Endodermal cell (in vitro differentiated cells): Measurements from ENCODE around the gene NDUFB7. TPM values are rescaled to one million over a fixed set of nuclear protein-coding genes. Genes with fewer than 3 reads are reported as not detected.

Experiments used
- DNase-seq: peaks from one replicate; pipeline ENCODE4 v3.0.0-alpha.2; 2017
- H3K27ac ChIP-seq: 2 replicates; pipeline ENCODE4 v1.5.1; 2013; ENCODE audit warnings: mild to moderate bottlenecking, low read depth, low read length, moderate library complexity
- H3K27me3 ChIP-seq: 2 replicates; pipeline ENCODE4 v1.6.1; 2013; ENCODE audit warnings: mild to moderate bottlenecking, low read length, moderate library complexity; ENCODE audit not compliant: insufficient read depth, control insufficient read depth, poor library complexity, severe bottlenecking
- H3K36me3 ChIP-seq: 2 replicates; pipeline ENCODE4 v1.7.0; 2013; ENCODE audit warnings: mild to moderate bottlenecking, low read length, moderate library complexity; ENCODE audit not compliant: control insufficient read depth, insufficient read depth
- H3K4me1 ChIP-seq: one replicate; pipeline ENCODE4 v1.7.0; 2013; ENCODE audit warnings: low read length; ENCODE audit not compliant: control insufficient read depth, insufficient read depth
- H3K4me3 ChIP-seq: 2 replicates; pipeline ENCODE4 v1.5.1; 2013; ENCODE audit warnings: mild to moderate bottlenecking, low read length, moderate library complexity
- H3K9ac ChIP-seq: 2 replicates; pipeline ENCODE4 v1.6.1; 2013; ENCODE audit warnings: mild to moderate bottlenecking, low read length, moderate library complexity; ENCODE audit not compliant: poor library complexity, severe bottlenecking; ENCODE audit errors: extremely low read depth
- H3K9me3 ChIP-seq: 2 replicates; pipeline ENCODE4 v1.6.1; 2013; ENCODE audit warnings: mild to moderate bottlenecking, low read length, moderate library complexity; ENCODE audit not compliant: control insufficient read depth
- H3K27ac Mint-ChIP-seq: 2 replicates; pipeline ENCODE4 v1.8.0; 2020; ENCODE audit warnings: mixed read lengths
- H3K27me3 Mint-ChIP-seq: 2 replicates; pipeline ENCODE4 v1.8.0; 2021; ENCODE audit warnings: mild to moderate bottlenecking, mixed read lengths; ENCODE audit not compliant: insufficient read depth
- H3K36me3 Mint-ChIP-seq: 2 replicates; pipeline ENCODE4 v1.8.0; 2020; ENCODE audit warnings: low read depth, mixed read lengths
- H3K4me1 Mint-ChIP-seq: 2 replicates; pipeline ENCODE4 v1.8.0; 2020; ENCODE audit warnings: mixed read lengths
- H3K4me3 Mint-ChIP-seq: 2 replicates; pipeline ENCODE4 v1.8.0; 2020; ENCODE audit warnings: mild to moderate bottlenecking, moderate library complexity, mixed read lengths
- H3K9me3 Mint-ChIP-seq: 2 replicates; pipeline ENCODE4 v1.8.0; 2020; ENCODE audit warnings: mild to moderate bottlenecking, mixed read lengths
- WGBS, 2 experiments: methylation state at CpG; one replicate each; pipeline versions ENCODE4 v1.1.5 to v1.1.7; 2013; ENCODE audit warnings: missing lambda C conversion rate in 2 of 2, mixed read lengths in 1 of 2; ENCODE audit not compliant: insufficient coverage in 1 of 2, insufficient read length in 1 of 2; 5-methylcytosine and 5-hydroxymethylcytosine counted together
- total RNA-seq, 2 donors: library from RNA; stranded (reverse); fragmentation: NEBNext Ultra II Directional in 1 of 2; extraction: Animal tissue kit (Norgen Biotek cat#: 25700) in 1 of 2; gene quantifications; 2 replicates in 1 of 2; 3 replicates in 1 of 2; pipeline ENCODE4 v1.2.1, GENCODE V29; 2021
- TF ChIP-seq, protein P1 (sequence below): fragments of 200-600 bp; sonication (generic); conservative IDR thresholded peaks from 2 replicates; pipeline ENCODE4 v1.5.0; 2021; ENCODE audit warnings: antibody characterized with exemption, mild to moderate bottlenecking

NDUFB7 gene
- total RNA-seq, 2 donors from 2014 or later, result 127 to 141 TPM

DNA sequence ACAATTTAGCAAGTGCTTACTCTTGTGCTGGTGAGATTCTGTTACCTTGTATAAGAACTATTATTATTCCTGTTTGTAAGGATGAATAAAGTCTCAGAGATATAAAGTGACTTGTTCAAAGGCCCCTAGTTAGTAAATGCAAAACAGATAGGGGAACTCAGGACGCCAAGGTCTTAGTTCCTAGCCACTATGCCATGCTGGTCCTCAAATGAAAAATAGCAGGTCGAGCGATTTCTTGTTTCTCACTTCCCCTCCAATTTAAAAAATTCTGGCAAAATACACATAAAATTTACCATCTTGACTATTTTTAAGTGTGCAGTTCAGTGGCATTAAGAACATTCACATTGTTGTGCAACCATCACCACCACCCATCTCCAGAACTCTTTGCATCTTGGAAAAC is 41.4 kb downstream of the NDUFB7 start:
- no peaks in the 10 kb centered on the region for H3K4me1 ChIP-seq
- Mint-ChIP-seq H3K27me3 (no peaks in the 10 kb centered on the region), H3K9me3 (no peaks in the 10 kb centered on the region), H3K36me3 (peaks cover 8% of the 10 kb centered on the region), H3K27ac (no peak overlapping the region), H3K4me3 (peak overlapping the region; percentile 89), H3K4me1 (peaks cover 5% of the 10 kb centered on the region)
- H3K36me3 ChIP-seq, result no peaks in the 10 kb centered on the region
- no peak for DNase-seq
- H3K9me3 ChIP-seq, result no peaks in the 10 kb centered on the region
- H3K27ac ChIP-seq, result no peak overlapping the region
- peak overlapping the region; percentile 79 for H3K9ac ChIP-seq
- TF ChIP-seq, protein P1, sequence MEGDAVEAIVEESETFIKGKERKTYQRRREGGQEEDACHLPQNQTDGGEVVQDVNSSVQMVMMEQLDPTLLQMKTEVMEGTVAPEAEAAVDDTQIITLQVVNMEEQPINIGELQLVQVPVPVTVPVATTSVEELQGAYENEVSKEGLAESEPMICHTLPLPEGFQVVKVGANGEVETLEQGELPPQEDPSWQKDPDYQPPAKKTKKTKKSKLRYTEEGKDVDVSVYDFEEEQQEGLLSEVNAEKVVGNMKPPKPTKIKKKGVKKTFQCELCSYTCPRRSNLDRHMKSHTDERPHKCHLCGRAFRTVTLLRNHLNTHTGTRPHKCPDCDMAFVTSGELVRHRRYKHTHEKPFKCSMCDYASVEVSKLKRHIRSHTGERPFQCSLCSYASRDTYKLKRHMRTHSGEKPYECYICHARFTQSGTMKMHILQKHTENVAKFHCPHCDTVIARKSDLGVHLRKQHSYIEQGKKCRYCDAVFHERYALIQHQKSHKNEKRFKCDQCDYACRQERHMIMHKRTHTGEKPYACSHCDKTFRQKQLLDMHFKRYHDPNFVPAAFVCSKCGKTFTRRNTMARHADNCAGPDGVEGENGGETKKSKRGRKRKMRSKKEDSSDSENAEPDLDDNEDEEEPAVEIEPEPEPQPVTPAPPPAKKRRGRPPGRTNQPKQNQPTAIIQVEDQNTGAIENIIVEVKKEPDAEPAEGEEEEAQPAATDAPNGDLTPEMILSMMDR, result no peak
- H3K4me3 ChIP-seq, result peak overlapping the region; percentile 81
- no peaks in the 10 kb centered on the region for H3K27me3 ChIP-seq
- WGBS, 2 experiments, result 75 to 100% methylated on average over 2 to 3 of the region's 3 CpGs

DNA sequence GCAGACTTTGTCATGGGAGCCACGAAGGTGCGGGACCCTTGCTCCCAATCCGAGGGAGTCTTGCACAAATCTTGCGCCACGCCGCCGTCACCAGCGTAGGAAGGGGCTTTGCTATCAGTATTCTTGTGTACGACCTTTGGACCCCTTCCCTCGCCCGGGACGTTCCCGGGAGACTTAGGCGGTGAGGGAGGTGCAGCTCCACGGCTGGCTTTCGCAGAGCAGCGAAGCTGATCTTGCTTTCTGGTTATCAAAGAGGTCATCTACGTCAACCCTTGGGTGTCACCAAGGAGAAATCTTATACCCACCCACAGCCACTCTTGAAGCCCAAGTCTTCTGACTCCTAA is 41.9 kb downstream of the NDUFB7 start:
- Mint-ChIP-seq H3K27me3 (no peaks in the 10 kb centered on the region), H3K4me3 (peak overlapping the region; percentile 89), H3K27ac (peak overlapping the region; percentile 98), H3K4me1 (peaks cover 5% of the 10 kb centered on the region), H3K9me3 (no peaks in the 10 kb centered on the region), H3K36me3 (peaks cover 8% of the 10 kb centered on the region)
- no peaks in the 10 kb centered on the region for H3K27me3 ChIP-seq
- peak overlapping the region; percentile 79 for H3K9ac ChIP-seq
- H3K36me3 ChIP-seq, result no peaks in the 10 kb centered on the region
- peak overlapping the region; percentile 27 for H3K27ac ChIP-seq
- no peak for DNase-seq
- H3K9me3 ChIP-seq, result no peaks in the 10 kb centered on the region
- 0 to 2% methylated on average over 9 to 18 of the region's 18 CpGs for WGBS, 2 experiments
- H3K4me1 ChIP-seq, result no peaks in the 10 kb centered on the region
- peak overlapping the region; percentile 81 for H3K4me3 ChIP-seq
- TF ChIP-seq, protein P1, result no peak

DNA sequence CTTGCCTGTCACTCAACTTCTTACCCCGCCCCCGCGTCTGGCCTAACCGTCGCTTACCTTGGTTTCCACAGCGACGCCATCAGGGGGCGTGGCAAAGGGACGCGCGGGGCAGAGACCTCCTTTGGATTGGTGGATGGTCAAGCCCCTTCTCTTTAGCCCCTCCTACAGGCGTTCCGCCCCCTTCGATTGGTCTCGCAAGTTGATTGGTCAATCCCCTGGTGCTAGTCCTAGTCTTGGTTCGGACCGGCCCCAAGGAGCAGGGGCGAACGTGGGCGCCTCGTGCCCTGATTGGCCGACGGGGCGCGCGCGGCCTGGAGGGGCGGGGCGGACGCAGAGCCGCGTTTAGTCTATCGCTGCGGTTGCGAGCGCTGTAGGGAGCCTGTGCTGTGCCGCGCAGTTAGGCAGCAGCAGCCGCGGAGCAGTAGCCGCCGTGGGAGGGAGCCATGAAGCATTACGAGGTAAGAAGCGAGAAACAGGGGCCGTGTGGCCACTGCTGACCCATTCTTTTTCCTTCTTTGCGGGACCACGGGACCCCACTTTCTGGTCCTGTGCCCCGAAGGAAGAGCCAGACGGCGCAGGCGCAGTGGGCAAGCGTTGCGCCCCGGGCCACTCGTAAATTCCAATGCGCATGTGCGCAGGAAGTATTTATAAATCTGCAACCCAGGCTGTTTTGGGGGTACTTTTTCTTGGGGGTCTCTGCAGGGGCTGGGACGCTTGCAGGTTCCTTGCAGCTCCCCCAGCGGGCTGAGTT is 42.4 kb downstream of the NDUFB7 start, which contains the start of gene TECR:
Gene TECR, plus strand, starts transcription at position 341 of the 751 bp plus-strand sequence. Its CDS starts 103 bp downstream, at position 444.
- 0 to 1% methylated on average over 27 to 59 of the region's 59 CpGs for WGBS, 2 experiments

More for the DNA sequence above, 42.4 kb downstream of the NDUFB7 start, which contains the start of gene TECR:
- Mint-ChIP-seq H3K36me3 (peaks cover 8% of the 10 kb centered on the region), H3K27me3 (no peaks in the 10 kb centered on the region), H3K27ac (peak within 1 kb of the TSS; percentile 98), H3K9me3 (no peaks in the 10 kb centered on the region), H3K4me3 (peak within 1 kb of the TSS; percentile 89), H3K4me1 (peaks cover 5% of the 10 kb centered on the region)
- Histone ChIP-seq H3K9me3 (no peaks in the 10 kb centered on the region), H3K27me3 (no peaks in the 10 kb centered on the region), H3K4me3 (peak within 1 kb of the TSS; percentile 82), H3K27ac (peak within 1 kb of the TSS; percentile 27), H3K36me3 (no peaks in the 10 kb centered on the region), H3K9ac (peak within 1 kb of the TSS; percentile 79), H3K4me1 (no peaks in the 10 kb centered on the region)
- DNase-seq, result peak; percentile 100
- TF ChIP-seq, protein P1, result no peak
